HG03175 (cell line): ENCODE data around the gene COL8A1.
"Not testable (repeated sequence)": the region's sequence is repeated elsewhere in the genome, so short reads cannot be mapped to it uniquely, and the experiment has no call there.

Experiments
- ATAC-seq: cut with Tn5 transposase; IDR thresholded peaks from one replicate; pipeline ENCODE4 v1.9.1; 2021; ENCODE audit warnings: mild to moderate bottlenecking, moderate library complexity; ENCODE audit not compliant: unreplicated experiment

The COL8A1 gene

DNA sequence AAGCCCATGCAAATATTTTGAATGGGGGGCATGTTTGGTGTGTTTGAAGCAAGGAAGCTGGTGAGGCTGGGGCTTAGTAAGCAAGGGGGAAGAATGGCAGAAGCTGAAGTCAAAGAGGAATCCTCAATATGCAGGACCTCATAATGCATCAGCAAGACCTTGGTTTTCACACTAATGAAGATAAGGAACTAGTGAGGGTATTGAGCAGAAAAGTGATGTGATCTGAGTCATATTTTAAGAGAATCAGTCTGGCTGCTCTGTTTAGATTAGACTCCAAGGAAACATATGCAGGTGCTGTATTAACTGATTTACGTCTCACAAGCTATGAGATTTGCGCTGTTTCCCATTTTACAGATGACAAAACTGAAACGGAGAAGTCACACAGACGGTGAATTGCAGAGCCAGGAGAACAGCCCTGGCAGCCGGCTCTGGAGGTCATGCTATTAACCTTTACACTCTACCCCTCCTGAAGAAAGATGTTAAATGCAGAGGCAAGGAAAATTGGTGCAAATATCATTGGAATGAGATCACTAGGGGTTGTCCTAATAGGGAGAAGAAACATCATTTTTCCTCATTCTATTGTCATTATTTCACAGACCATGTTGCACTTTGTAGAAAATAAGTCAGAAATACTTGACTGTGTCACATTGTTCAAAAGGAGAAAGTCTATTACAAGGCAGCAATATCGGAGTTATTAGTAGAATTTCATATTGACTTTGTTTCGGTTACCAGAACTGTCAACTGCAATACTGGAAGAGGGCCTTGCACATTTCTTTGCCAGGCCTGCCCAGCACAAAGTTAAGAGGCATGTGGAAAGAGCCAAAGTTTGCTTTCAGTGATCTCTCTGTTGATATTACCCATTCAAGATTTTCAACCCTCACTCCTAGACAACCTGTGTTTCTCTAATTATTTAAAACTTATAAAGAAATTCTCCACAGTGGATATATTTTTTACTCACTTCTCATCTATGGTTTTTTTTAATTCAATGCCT lies 64.9 kb downstream of the COL8A1 start:
- no peak for ATAC-seq

DNA sequence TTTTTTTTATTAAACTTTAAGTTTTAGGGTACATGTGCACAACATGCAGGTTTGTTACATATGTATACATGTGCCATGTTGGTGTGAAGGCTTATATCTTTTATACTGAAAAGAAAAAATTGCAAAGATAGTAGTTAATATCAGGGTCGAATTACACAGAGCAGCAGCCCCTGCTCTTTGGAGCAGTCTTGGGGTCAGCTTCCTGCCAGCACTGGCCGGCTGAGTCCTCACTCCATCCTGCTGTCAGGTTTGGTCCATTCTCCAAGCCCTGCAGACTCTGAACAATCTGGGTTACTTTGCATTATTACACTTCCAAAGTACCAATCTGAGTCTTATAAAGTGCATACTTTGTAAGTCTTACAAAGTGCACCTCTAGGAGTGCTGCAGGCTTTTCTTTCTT lies 66.0 kb downstream of the COL8A1 start:
- no peak for ATAC-seq

DNA sequence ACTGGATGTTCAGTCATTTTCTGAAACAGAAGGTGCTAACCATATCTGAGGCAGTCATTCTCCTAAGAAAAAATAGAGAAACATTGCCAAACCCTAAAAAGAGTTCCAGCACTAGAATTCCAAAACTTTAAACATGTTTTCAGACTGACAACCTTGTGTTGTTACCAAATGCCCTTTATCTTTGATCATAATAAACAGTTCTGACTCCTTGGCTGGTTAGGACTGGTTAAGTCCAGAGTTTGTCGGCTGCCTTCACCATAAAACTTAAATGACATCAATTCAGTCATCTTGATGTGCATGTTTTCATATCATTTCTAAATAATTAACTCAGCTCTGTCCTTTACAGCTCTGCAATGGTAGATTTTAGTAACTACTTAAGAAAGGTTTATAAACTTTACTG lies 68.0 kb downstream of the COL8A1 start:
- no peak for ATAC-seq

DNA sequence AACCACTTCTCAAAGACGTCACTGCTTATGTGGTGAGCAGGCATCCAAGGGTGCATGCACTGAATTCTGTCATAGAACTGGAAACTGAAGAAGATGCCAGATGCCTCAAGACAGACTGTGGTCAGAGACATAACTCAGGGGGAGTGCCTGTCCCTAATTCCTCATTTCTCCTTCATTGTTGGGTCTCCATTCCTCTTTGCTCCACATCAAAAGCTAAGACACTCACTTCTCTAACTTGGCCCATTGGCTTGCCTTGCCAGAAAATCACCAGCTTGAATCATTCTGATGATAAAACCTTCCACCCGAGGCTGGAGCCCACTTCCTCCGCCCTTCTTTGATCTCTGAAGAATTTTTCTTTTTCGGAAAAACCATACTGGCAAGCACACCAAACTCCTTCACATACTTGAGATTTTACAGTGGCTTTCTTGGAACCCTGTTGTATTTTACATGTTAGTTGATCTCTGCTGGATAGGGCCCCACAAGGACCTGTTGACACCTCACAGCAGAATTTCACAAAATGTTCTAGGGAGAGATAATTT lies 69.9 kb downstream of the COL8A1 start:
- ATAC-seq: no peak

DNA sequence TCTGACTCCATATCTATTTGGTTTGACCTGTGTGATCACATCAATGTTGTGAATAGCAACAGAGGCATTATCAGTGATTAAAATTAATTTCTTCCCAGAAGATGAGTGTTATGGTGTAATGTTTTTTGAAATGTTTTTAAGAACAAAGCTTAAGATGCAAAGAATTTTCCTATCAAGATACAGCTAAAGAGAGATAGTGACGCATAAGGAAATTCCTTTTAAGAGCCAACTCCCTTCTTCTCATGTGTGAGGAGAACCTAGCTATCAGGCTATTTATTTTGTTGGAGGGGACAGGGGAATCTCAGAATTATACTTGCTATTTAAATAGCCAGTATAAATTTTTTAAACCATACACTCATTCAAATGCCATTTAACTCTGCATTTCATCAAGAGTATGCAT lies 71.3 kb downstream of the COL8A1 start:
- ATAC-seq: no peak

DNA sequence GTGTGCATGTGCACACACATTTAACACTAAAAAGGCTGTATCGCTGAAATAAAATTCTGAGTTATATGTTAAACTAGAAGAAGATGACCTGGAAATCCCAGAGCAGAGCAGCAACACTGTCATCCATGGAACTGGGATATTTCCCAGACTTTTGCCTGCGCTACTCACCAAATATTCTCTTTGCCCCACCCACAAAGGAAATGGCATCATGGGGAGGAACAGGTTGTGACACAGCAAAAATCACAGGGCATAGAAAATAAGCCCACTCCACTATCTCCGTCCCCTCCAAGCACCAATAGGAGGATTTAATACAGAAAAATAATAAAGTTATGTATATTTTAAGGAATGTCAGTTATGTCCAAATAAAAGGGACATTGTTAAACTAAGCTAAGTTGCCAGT lies 71.7 kb downstream of the COL8A1 start:
- ATAC-seq: no peak

DNA sequence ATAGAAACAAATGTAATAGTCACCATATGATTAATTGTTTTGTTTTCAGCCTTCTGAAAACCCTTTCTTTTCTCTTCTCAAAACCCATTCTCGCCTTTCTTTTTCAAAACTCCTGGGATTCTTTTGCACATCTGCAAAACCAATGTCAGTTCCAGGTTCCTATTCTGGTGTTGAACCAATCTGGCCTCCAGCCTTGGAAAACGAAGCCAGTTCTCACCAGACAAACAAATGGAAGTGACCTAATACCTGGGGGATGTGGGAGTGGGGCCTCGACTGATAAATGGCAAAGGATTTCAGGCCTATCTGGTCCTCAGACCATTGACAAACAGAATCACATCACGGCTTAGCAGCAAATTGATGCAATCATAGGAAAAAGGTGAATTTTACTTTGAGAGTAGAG lies 73.0 kb downstream of the COL8A1 start:
- no peak for ATAC-seq

DNA sequence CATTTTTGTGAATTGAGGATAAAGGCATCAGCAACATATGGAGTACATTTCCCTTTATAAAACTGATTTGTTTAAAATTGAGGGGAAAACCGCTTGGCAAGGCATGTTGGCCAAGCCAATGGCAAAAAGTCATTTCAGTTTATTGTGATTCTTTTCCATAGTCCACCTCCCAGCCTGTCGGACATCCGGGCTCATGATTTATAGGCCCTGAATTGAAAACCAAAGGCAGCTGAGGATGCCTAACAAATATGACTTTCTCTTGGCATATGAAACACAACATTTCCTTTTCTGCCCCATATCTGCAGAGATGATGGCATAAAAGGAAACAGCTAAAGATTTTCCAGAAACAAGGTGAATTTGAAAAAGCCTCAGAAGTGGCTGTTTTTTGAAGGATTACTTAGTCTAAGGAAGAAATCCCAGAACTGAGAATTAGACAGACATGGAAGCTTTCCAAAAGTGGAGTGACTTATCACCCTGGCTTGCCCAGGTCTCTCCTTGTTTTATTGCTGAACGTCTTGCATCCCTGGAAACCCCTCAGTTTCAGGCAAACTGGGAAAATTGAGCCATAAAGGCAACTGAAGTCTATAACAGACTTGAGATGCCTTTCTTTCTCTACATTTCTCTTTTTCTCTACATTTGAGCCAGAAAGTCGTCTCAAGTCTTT lies 74.0 kb downstream of the COL8A1 start:
- ATAC-seq: no peak

DNA sequence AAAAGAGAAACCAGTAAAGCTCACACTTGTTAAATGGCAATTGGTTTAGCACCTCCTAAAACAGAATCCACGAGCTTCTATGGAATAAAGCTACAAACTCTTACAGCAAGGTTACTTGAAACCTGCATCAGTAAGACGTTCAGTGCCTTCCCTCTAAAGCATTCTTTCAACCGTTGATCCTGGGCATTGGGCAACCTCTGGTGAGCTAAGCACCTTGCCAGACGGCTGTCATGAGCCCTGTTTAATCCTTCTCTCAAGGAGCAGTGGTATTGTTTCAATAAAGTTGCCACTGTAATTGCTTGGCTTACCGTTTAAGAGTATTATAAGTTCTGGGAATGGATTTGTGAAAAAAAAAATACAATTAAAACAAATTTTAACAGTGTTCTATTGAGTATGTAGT lies 75.0 kb downstream of the COL8A1 start:
- ATAC-seq: no peak

DNA sequence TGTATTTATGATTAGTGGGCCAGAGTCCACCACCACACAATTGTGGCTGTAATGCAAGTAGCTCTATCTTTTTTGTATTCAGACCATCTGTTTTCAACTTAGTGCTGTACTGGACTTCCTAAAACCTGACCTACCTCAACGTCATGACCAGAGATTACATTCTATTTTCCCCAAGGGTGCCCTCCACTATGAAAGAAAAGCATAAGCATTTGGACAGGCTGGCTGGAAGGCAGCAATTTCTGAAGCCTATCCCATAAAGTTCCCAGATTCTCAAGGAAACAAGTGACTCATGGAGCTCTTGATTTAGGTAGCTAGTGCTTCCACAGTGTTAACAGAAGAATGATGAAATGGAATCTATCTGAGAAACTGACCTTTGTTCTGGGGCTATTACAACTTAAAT lies 75.8 kb downstream of the COL8A1 start:
- ATAC-seq: no peak

DNA sequence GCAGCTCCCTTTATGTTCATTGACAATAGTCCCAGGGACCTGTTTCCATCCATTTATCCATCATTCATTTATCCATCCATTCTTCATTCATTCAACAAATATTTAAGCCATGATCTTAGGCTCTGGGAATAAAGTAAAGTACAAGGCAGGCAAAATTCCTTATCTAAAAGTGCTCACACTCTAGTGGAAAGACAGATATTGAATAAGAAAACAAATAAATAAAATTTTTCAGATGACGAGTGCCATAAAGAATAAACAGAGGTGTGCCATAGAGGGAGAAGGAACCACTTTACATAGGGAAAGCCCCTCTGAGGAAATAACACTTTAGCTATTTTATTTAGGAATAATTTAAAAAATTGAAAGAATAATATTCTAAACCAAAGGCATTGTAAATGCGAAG lies 76.2 kb downstream of the COL8A1 start:
- no peak for ATAC-seq

DNA sequence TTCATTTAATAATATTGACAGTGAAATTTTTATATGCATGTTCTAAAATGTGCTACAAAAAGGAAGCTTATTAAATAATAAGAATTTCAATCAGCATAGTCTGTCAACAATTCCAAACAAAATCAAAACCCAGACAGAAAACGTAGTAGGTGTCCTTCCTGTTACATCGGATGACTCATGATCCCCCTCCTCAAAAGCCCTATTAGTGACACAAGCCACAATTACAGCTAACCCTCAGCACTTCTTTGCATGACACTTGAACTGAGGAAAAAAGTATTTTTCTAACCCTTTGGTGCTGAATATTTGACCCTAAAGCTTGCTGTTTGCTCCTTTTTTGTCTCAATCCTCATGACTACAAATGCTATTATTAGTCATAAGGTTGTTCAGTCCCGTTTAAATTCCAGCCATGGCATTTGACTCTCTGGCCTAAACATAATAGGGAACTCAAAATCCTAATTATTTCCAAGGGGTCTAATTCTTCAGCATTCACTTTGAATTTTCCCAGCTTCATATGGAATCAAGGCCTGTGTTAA lies 78.1 kb downstream of the COL8A1 start:
- no peak for ATAC-seq

DNA sequence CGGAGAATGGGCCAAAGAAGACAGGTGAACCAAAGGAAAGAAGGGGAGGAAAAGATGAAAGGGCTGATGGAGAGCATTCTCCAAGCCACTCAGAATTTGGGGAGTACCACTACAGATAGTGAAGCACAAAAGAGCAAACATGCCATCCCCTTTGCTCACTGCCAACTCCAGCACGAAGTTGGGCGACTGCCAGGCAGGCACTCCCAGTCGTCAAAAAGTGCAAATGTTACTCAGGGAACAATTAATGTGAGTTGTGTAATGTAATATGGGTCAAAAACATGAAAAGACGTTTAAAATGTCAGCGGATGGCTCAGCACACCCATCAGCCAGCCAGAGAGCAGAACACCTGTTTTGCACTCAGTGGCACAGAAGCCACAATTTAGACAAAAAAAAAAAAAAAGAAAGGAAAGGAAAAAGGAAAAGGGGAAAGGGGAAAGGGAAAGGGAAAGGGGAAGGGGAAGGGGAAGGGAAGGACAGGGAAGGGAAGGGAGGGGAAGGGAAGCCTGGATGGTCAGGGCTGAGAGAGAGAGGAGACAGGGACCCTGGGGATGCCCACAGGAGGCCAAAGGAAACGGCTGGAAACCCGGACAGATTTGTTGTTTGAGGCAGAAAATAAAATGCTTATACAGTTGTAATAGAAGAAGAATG lies 82.7 kb downstream of the COL8A1 start:
- no peak for ATAC-seq

DNA sequence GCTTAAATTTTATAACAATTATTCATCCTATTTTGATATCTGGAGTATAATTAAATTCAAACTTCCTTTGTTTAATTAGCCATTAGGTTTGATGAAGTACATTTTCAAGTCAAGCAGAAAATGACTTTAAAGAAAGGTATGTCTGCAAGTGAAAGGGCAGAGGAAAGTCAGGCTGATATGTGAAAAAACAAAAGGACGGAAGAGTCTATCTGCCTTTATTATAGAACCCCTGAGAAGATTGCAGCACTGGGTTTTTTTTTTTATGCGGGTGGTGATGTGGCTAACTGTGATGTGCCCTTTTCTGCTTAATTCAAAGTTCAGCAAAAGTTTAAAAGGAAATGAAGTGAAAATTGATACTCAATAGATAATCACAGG lies 83.2 kb downstream of the COL8A1 start:
- ATAC-seq: no peak

DNA sequence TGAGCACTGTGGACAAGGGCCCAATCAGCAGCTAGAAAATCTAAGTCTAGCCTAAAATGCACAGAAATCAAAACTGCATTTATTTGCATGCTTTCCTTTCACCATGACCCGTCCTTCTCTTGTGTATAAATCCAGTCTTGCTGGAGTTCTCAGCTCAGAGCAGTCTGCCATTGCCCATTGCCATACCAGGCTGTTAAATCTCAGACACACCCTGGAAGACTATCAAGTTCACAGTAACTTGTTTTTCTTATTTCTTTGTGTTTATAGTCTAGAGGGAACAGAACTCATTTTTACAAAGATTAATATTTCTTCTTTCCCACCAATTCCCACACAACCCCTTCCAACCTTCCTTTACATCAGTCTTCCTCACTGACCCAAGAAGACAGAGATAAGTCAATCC lies 85.9 kb downstream of the COL8A1 start:
- no peak for ATAC-seq

DNA sequence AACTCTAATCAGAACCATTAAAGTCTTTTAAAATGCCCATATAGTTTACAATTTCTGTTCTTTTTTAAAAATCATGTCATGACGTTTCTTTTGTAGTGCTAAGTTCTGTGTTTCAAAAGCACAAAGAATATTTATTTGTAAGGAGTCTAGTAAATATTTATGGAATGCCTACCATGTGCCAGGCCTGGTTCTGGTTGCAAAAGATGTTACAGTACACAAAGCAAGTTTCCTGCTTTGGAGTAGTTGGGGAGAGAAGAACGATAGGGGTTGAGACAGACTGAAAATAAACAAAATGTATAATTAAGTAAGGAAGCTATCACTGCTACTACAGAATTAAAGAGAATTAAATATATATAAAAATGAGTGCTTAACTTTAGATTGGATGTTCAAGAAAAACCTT lies 92.5 kb downstream of the COL8A1 start:
- ATAC-seq: no peak

DNA sequence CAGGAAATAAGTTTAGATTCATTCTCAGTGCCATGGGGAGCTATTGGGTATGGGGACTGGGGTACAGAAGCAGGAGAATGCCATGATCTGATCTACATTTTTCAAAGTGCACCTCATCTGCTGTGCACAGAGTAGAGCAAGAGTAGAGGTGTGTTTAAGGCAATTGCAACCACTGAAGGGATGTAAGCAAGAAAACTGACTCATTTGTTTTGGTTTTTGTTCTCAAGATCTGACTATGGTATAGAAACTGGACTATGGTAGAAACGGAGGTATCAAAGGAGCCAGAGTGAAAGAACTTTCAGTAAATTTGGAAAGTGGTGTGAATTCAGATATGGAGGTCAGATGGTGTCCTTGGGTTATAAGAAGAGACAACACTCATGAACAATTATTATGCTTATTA lies 93.1 kb downstream of the COL8A1 start:
- no peak for ATAC-seq

DNA sequence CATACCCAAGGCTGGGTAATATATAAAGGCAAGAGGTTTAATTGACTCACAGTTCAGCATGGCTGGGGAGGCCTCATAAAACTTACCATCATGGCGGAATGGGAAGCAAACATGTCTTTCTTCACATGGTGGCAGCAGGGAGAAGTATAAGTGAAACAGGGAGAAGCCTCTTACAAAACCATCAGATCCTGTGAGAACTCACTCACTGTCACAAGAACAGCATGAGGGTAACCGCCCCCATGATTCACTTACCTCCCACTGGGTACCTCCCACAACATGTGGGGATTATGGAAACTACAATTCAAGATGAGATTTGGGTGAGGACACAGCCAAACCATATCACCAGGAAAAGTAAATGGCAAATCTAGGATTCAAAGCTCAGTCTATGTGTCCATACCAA lies 102.0 kb downstream of the COL8A1 start:
- ATAC-seq: not testable (repeated sequence)

DNA sequence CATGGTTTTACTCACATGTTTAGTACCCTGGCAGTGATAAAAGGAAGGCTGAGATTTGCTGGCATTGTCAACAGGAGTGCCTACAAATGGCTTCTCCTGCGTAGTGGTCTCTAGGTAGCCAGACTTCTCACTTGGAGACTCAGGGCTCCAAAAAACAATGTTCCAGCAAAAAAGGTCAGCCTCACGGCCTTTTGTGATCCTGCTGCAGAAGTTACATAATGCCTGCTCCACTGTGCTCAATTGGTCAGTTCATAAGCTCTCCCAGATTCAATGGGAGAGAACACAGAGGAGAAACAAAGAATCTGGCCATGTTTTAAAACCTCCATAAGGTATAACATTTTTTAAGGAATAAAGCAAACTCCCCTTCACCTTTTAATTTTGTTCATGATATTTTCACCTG lies 103.2 kb downstream of the COL8A1 start:
- no peak for ATAC-seq

DNA sequence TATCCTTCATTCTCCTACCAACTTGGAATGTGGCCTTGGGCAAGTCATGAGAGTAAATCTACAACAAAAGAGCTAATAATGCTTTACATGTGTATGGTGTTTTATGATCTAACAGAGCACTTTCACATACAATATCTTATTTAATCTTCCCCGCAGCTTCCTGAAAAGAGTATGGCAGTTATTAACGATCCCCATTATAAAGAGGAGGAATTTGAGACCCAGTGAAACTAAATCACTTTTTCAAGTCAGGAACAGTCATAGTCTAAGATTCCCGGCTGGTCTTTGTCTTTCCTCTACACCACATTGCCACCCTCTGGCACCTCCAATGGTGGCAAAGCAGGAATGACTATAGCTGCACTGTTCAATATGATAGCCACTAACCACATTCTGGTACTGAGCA lies 109.5 kb downstream of the COL8A1 start:
- ATAC-seq: no peak

DNA sequence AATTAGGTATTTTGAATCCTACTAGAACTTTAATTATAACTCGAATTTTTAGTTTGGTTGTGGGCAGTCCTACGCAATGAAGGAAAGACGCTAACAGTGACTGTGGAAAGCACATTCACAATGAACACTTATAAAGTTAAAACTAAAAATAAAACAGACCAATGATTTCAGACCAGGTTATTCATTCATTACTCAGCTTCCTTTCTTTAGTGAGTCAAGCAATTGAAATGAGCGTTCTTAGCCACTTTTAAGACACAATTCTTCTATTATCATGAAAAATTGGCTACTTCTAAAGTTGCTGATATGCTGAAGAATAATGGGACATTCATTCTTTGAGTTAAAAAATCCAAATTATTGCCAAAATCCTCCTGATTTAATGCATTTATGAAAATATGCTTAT lies 113.3 kb downstream of the COL8A1 start:
- ATAC-seq: no peak
